H4 (cell line): ENCODE results near the gene KLHL34. TPM values are rescaled to one million over a fixed set of nuclear protein-coding genes. Genes with fewer than 3 reads are reported as not detected.

Source experiments
- DNase-seq: peaks from one replicate; pipeline ENCODE4 v3.0.0-alpha.2; 2015; ENCODE audit warnings: low spot score
- total RNA-seq: library from RNA; depleted of rRNA; stranded (reverse); fragments of >200 nt; shearing (Covaris generic); gene quantifications from 2 replicates; pipeline ENCODE4 v1.2.3, GENCODE V29; 2014; rRNA removed

Gene KLHL34, protein sequence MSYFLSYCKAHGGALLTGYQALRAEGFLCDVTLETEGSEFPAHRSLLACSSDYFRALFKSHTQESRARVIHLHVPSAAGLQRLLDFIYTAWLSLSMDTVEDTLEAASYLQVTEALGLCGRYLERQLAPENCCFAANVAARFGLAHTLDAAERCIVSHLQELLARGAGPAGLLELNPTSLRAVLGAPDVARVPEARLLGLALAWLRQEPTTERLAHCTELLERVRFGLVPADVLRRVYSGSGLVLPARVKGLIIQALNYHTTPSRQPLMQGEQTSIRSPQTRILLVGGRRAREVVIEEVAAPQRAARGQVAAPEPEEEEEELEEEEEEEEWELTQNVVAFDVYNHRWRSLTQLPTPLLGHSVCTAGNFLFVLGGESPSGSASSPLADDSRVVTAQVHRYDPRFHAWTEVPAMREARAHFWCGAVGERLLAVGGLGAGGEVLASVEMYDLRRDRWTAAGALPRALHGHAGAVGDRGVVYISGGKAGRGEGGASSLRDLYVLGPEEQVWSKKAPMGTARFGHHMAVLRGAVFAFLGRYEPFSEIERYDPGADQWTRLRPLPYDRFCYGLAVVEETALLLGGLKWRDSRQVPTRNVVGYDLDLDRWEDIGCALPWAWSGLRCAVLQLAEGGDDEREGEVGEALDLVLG
- not detected in 2 replicates for total RNA-seq

DNA sequence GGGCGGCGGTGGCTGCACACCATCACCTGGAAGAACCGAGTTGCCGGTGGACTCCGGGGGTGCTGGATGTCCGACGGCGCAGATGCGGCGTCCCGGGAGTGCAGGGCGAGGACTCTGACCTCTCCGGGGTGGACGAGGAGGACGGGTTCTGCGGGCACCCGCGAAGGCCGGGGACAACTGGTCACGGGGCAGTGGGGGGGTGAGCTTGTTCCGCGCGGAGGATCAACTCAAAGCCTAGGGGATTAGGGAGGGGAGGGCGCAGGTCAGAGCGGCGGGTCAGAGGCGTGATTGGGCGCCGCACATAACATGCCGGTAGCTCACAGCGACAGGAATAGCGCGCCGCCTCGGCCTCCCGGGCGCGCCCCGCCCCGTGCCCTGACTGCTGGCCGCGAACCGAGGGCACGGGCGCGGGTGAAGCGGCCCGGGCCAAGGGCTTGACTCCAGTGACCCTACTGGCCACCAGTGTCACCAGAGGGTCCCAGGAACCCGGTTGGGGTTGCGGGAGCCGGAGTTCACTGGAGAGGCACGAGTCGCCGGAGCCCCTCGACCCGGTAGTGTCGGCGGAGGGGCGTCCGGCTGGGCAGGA lies at the start of gene KLHL34:
KLHL34 (minus strand) TSS at position 179 of the 586 bp plus-strand sequence. CDS start 542 bp downstream, outside the sequence.
- DNase-seq, result no peak

DNA sequence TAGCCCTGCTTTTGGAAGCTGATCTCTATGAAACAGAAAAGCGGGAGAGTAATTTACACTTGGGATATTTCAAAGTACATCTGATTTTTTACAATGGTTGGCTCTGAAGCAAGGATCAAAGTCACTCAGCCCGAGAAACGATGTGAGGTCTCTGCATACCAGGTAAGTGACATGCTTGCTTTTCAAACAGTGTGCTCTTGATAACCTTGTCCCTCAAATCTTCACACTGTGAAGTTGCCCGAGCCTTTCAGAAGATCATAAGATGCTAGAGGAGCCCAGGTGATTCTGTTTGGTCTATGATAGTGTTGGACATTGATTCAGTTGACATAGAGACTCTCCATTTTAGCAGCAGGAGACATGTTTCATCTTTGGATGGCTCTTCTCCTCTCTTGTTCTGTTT lies 47.1 kb upstream of the KLHL34 start:
- DNase-seq, result no peak

DNA sequence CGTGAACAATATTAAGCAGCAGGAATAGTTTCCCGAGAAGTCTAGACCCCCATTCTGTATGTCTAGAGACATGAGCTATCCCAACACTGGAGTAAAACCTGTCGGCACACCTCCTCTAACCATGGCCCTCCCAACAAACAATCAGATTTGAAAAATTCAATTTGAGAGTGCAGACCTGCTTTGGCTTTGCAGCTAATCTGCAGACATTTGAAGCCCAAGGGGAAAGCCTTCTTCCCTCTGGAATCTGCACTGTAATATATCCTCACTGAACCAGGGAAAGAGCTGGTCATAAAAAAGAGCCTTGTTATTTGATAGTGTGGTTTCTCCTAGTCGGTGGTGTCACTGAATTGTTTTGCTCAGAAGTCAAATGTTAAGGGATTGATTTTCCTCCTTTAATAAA lies 44.6 kb upstream of the KLHL34 start:
- no peak for DNase-seq

DNA sequence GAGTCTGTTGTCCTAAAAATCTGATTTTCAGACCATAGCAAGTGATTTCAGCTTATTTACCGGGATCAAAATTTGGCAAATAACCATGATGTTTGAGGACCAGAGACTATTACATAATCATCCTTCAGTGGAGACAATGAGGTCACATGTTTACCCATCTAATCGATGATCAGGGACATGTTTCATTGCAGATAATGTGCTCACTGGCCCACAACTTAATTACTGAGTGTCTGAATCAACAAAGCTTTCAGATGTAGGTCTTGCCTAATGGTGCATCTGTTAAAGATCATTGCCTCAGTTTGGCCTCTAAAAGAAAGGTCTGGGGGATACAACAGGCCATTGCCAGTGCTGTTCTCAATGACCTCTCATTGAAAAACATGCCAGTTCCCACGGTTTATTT lies 42.8 kb upstream of the KLHL34 start:
- no peak for DNase-seq

DNA sequence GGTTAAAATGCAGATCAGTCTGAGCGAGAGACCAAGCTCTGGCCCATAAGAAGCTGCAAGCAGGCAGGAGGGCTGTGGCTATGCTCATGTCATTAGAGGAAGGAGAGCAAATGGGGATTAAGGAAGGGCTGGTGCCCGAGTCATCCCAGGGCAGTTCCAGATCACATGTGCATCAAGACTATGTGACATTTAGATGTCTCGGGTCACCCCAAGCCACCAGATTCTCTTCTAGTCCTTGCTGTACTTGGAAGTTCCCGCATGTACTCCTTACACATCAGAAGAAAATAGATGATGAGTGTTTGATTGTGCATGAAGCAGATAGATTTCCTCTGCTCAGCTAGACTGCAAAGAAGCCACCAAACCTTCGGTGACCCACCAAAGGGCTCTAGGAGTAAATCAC lies 42.1 kb upstream of the KLHL34 start:
- no peak for DNase-seq

DNA sequence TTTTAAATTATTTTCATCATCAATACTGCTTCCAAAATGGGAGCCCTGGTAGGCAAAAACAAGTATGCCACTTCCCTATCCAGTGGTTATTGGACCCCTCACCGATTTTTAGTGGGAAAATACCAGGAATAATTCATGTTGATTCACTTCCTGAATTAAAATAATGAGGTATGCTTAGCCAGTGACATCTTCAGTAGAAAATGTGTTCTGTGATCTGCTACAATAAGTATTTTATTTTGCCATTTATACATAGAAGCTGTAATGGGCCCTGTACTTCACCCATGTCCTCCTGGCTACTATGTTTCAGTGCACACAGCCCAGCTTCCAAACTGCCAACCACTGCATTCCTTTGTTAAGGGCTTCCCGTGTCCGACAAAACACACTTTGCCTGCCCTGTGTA lies 41.0 kb upstream of the KLHL34 start:
- DNase-seq, result no peak

DNA sequence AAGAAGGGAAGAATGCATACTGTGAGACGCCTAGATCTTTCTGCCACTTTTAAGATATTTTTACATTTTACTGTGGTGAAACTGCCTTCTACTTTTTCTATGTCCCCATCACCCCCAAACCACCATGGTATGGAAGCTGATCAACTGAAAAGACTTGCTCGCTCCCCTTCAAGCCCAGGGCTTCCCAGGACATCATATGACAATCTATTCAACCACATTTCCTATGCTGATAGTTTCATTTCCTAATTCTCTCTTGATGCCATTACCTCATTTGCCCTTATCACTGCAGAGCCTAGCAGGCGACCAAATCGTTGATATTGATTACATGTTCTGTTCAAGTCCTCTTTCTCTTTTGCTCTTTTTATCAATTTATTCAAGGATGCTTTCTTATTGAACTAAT lies 40.1 kb upstream of the KLHL34 start:
- DNase-seq, result no peak

DNA sequence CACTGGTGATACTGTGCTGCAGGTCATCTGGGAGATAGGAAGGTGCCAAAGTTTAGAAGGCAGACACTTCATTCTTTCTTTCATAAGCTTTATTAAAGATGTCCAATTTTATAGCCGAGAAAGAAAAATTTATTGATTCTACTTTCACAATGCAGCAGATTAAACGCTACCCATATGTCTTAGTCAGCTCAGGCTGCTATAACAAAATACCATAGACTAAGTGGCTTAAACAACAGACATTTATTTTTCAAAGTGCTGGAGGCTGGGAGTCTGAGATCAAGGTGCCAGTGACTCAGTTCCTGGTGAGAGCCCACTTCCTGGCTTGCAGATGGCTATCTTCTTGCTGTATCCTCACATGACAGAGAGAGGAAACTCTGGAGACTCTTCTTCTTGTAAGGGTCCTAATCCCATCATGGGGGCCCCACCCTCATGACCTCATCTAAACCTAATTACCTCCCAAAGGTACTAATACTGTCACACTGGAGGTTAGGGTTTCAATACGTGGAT lies 33.4 kb upstream of the KLHL34 start:
- no peak for DNase-seq

DNA sequence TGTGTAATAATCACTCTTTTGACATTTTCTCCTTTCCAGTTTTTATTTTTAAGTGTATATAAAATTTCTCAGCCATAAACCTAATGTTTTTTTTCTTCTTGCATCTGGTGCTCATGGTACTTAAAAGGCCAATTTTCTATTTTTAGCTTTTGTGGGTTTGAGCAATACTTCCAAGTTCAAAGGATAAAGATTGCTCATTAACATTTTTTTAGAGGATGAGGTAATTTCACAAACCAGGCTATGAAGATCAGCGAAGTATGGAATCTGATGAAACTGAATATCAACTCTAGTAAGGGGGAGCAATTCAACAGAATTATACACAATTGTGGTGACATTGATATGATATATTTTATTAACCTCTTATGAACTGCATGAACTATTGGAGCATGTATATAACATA lies 25.8 kb upstream of the KLHL34 start:
- no peak for DNase-seq

DNA sequence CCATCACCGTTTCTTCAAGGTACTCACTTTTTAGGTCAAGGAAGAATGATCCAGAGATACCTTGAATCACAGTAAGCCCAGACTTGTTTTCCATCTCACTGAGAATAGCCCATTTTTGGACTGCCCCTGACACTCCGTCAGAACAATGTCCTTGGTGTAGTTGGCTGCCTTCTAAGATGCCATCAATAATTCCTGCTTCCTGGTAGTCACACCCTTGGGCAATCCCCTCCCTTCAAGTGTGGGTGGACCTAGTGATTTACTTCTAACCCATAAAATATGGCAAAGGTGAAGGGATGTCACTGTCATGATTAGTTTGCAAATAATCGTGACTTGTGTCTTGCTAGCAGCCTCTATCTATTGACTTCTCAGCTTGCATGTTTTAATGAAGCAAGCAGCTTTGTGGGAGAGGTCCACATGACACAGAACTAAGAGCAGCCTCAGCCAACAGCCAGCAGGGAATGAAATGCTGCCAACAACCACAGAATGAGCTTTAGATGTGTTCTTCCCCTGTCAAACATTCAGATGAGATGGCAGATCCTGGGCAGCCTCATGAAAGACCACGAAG lies 20.0 kb upstream of the KLHL34 start:
- no peak for DNase-seq

DNA sequence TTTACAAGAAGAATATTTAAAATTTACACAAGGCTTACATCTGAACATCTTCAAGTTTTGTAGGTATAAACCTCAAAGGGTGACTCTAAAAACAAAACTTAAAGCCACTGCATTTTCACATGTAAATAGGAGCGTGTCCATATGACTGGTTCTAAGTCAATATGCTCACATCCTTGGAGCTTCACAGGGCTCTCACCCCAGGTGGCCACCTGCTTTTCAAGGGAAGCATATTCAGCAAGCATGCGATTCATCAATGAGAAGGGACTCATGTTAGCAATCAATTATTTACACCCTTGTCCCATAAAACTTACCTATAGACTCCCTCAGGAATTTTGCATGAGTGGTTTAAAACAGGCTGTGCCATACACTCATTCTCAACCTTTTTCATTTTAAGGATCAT lies 17.8 kb upstream of the KLHL34 start:
- DNase-seq, result no peak

DNA sequence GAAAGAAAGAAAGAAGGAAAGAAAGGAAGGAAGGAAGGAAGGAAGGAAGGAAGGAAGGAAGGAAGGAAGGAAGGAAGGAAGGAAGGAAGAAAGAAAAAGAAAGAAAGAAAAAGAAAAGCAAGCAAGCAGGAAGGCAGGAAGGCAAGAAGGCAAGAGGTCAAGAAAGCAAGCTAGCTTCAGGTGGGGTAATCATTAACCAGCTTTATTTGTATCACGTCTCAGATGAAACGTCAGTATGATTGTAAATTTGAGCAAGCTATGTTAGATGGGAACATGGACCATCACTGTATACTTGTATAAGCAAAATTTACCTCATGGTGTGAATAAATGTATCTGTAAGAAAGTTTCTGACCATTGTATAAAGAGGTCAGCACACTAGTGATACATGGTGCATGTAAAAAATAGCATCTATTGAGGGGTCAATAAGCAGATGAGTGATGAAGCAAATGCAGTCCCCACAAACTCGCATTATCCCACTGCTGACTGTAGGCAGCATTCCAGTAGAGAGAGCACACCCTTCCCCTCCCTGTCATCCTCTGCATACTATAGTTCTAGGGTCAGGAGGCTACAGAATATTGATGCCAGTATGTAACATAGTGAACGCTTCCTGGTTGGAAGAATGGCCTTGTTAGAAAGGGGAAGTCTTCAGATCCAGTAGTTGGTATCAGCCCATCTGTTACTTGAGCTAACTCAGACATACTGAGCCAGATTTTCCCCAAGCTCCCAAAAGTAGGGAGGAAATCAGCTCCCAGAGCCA lies 16.5 kb upstream of the KLHL34 start:
- DNase-seq, result no peak

DNA sequence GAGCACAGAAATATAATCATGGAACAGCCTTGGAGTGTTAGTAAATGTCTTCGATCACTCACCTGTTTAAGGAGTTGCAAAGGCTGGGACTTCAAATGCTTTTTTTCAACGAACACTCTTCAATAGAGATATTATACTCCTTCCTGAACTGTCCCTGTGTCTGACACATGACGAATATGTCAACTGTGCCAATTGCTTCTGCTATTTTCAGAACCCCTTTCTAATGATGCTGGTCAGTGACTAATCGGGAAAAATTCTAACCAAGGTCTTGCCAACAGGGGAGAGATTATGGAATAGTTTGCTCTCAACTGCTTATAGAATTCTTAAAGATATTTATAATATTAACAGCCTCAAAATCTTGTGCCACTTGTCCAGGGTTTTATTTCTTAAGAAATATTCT lies 8.5 kb upstream of the KLHL34 start:
- no peak for DNase-seq

DNA sequence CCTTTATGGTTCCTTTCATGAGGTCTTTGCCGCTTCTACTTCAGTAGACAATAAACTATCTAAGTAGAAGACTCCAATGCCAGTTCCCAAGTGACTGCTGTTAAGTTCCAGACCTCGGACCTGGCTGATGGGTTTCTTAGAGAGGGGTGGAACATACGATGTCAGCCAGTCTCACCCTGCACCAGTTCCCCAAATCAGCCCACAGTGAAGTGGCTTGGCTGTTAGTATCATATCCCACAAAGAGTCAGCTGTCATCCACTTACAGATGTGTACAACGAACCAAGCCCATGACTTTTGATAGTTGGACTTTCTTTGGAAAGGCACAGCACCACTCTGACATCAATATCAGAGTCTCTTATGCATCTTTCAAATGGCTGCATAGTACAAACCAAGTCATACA lies 8.1 kb upstream of the KLHL34 start:
- no peak for DNase-seq

DNA sequence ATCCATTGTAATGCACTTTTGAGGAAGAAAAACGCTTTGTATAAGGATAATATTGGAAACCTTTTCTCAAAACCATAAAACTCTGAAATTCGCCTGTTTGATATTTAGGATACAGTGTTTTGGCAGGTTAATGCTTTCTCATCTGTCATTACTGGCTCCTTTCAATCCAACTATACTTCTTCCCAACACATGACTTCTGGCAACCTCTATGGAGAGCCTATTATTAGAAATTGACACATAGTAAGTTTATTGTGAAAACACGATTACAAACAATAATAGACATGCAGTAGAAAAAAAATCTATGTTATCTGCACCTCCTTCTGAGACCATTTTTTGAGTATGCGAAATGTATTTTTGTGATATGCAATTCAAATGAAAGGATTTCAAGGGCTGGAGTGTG lies 4.6 kb upstream of the KLHL34 start:
- DNase-seq, result no peak

DNA sequence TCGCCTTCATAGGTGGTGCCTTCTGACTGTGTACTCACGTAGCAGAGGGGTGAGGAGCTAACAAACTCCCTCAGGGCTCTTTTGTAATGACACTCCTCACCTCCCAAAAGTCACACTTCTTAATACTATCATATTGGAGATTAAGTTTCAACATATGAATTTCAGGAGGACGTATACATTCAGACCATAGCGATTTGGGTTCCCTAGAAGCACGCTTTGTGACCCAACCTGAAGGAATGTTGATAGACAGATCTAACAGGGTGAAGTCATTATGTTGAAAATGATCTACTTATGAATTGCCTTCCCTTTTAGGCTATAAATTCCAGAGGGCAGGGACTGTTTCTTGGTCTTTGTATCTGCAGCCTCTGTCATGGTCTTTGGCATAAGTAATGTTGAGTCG lies 3.2 kb upstream of the KLHL34 start:
- no peak for DNase-seq

DNA sequence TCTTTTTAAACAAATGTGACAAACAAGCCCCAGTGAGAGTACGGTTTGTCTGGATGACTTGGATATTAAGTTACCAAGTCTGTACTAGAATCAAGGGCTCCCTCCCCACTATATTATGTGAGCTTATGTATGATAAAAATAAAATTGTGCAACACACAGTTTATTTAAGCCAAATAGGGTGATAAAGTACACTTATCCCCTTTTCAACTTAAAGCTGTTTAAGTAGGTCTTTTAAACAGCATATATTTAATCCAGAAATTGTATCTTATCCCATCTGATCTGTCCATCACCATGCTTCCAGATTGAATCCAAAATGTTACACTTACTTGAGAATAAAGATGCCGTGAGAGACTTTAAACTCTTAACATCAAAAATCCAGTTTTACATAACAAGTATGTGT lies 2.0 kb upstream of the KLHL34 start:
- no peak for DNase-seq

DNA sequence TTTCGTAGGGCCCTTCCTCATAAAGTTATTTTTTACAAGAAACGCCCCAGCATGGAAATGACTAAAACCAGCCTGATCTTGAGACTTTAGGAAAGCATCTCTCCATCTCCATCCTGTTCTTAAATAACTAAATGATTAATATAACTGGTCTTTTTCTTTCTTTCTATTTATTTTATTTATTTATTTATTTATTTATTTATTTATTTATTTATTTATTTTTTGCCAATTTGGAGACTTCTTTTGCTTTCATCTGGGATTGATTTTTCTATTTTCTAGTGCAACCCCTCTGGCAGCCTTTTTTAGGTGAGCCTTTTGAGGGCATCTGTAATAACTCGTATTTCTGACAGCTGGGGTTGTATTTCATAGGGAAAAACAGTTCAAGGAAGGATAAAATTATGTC lies 1.2 kb upstream of the KLHL34 start:
- DNase-seq, result no peak

DNA sequence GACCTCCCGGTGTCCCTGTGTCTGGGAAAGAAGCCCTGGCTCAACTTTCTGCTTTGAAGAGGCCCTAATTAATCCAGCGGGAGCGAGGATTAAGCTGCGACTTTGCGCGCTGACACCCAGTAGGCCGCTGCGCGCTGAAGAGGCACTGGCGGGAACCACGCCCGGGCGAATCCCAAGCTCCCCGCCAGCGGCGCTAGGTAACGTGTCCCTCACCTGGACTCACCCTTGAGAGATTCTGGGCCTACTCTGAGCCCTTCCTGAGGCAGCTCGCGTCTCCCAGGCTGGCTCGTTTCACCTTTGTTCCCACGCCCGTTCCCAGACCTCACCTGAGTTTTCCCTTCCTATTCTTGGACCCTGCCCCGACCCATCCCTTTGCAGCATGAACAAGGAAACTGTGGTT lies 616 bp upstream of the KLHL34 start:
- no peak for DNase-seq

DNA sequence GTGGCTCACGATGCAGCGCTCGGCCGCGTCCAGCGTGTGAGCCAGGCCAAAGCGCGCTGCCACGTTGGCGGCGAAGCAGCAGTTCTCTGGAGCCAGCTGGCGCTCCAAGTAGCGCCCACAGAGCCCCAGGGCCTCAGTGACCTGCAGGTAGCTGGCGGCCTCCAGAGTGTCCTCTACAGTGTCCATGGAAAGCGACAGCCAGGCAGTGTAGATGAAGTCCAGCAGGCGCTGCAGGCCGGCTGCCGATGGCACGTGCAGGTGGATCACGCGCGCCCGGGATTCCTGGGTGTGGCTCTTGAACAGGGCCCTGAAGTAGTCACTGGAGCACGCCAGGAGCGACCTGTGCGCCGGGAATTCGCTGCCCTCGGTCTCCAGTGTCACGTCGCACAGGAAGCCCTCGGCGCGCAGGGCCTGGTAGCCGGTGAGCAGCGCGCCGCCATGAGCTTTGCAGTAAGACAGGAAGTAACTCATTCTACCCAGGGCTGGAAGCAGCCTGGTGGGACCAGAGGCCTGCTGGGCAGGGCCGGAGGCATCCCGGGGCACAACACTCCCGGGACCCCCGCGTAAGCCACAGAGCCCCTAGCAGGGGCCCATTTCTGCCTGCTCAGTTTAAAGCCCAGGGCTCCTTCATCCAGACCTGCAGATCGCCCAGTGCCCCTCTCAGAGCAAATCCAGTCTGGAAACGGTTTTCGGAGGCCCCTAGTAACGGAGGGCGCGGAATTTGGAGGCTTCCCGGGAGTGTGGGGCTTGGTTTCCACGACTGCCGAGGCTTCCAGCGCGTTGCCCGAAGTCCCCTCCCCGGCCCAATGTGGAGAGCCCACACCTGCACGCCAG lies 595 bp downstream of the KLHL34 start:
- no peak for DNase-seq
